HG02884 (cell line): ENCODE measurements around the gene FCSK.
A peak's percentile ranks its signal among the peaks of the same experiment; 100 is the strongest.
"Not testable (repeated sequence)": the region's sequence is repeated elsewhere in the genome, so short reads cannot be mapped to it uniquely, and the experiment has no call there.

Experiments used
- ATAC-seq: cut with Tn5 transposase; IDR thresholded peaks from one replicate; pipeline ENCODE4 v1.9.1; 2021; ENCODE audit warnings: mild to moderate bottlenecking, moderate library complexity; ENCODE audit not compliant: unreplicated experiment

Gene FCSK

DNA sequence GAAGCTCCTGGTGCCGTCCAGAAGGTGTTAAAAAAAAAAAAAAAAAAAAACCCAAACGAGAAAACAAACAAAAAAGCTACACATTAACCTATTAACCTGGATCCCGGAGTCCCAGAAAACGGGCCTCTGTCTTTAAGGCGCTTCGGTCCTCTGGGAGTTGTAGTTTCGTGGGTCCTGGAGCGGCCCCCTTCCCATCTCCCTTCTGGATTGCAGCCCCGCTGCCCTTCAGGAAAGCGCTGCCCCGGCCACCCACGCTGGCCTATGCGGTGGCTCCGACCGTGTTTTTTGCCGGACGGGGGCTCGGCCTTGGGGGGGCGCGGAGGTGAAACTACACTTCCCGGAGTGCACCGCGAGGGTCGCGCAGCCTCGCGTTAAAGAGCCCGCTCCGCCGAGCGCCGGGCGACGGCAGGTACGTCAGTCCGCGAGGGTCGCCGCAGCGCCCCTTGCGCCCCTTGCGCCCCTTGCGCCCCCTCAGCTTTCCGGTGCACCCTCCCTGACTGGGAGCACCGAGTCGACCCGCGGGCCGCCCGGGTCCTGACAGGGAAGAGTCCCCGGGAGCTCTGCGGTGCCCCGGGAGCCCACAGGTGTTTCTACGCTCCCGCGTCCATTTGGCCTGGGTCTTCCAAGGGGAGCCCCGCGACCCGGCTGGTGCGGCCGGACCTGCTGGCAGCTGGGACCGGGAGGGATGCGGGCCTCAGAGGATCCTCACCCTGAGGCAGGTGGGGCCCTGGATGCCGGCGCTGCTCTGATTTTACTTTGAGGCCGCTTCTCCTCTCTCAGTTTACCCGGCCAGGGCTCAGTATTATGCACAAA is at the start of gene FCSK:
FCSK (plus strand) TSS at position 374 of the 813 bp plus-strand sequence. CDS start 8,596 bp downstream, outside the sequence.
- peak; percentile 79 for ATAC-seq

- not testable (repeated sequence) for ATAC-seq
Measured at GRCh38 chr16:70406104-70406503, 48.3 kb upstream of the FCSK start.

DNA sequence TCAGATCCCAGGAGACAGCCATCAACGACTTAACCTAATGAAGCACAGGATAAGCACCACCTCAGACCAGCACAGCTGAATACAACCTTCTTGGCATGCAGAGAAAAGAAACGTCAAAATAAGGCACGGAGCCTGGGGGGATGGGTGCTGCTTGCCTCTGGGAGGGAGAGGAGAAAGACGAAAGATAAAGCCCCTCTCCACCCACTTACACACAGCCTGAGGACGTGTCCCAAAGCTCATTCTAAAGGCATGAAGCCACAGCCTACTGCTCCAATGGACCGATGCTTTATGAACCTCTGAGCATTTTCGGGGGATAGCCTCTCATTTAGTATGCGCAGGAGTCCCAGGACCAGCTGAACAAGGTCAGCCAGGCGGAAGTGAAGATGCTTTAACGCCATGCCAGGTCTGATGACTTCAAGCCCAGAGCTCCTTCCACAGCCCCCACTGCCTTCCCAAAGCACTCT is 46.6 kb upstream of the FCSK start:
- ATAC-seq = no peak

DNA sequence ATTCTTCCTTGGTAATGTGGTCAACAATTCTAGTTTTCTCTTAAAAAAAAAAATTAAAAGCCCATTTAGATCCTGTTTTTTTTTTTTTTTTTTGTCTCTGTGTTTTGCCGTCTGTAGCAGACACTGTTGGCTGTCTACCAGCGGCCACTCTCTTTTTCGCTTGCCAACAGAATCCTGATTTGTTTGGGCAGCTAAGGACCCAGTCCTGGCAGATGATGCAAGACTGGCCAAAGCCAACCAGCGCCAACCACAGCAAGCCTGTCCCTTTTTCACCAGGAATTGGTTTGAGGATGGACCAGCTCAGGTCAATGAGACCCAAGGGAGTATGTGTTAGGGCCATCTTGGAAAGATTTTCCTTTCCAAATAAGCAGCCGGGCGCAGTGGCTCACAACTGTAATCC is 43.7 kb upstream of the FCSK start:
- no peak for ATAC-seq

DNA sequence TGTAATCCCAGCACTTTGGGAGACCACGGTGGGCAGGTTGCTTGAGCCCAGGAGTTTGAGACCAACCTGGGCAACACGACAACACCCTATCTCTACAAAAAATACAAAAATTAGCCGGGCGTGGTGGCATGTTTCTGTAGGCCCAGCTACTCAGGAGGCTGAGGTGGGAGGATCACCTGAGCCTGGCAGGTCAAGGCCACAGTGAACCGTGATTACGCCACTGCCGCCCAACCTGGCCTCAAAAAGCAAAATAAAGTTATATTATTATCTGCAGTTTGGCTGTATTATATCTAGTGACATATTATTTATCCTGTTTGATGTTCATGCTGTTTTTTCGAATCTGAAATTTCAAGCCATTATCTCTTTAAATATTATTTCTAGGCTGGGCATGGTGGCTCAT is 42.0 kb upstream of the FCSK start:
- ATAC-seq = no peak

DNA sequence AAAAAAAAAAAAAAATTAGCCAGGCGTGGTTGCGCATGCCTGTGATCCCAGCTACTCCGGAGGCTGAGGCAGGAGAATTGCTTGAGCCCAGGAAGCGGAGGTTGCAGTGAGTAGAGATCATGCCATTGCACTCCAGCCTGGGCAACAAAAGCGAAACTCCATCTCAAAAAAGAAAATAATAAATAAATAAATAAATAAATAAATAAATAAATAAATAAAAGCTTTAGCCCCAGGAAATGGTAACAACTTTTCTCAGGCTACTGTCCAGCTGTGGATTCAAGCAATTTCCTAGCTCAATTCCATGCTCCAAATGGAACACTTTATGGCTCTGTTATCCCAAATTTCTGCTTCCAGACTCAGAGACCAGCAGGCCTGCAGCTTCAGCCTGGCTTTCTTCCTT is 40.8 kb upstream of the FCSK start:
- not testable (repeated sequence) for ATAC-seq

GRCh38 chr16:70416748-70417616 is 37.4 kb upstream of the FCSK start:
- ATAC-seq = peak; percentile 85

DNA sequence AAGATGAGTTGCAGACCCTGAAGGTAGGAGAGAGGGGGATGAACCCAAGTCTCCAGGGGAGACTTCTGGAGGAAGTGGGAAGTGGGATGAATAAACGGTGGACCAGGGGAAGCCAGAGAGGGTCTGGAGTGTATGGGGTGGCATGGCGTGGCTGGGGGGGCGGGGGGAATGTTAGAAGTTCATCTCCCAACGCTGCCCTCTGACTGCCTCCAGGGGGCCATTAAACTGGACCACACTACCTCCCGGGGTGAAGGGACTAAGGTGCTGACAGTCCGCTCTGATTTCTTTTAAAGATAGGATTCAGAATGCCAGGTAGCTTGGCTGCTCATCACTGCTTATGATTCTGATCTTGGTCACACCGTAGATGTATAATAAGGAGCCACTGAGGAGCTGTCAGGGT is 36.7 kb upstream of the FCSK start:
- no peak for ATAC-seq

DNA sequence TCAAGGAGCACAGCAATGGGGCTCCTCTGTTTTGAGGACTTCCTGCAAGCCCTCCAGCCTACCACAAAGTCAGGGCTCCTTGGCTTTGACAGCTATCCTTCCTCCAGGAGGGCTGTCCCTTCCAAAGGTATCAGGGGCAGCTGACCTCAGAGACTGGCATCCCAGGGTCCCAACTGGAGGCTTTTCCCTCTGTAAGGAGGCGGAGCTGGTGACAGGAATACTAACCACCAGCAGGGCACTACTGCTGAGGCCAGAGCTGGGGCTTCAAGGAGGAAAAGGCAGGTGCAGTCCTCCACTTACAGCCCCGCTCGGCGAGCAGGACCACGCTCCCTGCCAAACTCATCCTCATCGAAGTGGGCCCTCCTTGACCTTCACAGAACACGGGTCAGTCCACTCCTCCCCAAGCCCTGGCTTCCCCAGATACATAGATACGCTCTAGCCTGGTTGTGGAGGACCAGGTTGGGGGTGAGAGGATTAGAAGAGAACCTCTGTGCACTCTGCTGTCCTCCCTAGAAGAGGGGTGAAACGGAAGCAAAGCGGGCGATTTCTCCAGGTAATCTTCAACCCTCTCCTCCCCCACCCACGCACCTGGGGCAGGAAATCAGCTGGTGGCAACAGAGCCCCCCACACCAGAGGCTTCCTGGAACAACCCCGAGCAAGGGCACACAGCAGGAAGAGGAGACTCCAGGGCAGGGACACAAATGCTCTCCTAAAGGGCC is 36.0 kb upstream of the FCSK start:
- no peak for ATAC-seq

DNA sequence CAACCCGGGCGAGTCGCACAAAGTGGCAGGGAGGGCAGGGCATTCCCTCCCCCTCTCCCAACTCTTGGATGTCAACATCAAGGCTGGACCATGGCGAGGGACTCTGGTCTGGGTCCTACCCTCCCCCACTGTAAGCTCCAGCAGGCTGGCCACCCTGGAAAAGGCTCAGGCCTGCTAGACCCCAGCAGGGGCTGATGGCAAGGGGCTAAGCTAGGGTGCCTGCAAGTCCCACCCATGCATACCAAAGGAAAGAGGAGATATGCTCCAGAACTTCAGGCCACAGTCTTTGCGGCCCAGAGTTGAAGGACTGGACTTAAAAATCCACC is 35.4 kb upstream of the FCSK start:
- ATAC-seq = no peak

DNA sequence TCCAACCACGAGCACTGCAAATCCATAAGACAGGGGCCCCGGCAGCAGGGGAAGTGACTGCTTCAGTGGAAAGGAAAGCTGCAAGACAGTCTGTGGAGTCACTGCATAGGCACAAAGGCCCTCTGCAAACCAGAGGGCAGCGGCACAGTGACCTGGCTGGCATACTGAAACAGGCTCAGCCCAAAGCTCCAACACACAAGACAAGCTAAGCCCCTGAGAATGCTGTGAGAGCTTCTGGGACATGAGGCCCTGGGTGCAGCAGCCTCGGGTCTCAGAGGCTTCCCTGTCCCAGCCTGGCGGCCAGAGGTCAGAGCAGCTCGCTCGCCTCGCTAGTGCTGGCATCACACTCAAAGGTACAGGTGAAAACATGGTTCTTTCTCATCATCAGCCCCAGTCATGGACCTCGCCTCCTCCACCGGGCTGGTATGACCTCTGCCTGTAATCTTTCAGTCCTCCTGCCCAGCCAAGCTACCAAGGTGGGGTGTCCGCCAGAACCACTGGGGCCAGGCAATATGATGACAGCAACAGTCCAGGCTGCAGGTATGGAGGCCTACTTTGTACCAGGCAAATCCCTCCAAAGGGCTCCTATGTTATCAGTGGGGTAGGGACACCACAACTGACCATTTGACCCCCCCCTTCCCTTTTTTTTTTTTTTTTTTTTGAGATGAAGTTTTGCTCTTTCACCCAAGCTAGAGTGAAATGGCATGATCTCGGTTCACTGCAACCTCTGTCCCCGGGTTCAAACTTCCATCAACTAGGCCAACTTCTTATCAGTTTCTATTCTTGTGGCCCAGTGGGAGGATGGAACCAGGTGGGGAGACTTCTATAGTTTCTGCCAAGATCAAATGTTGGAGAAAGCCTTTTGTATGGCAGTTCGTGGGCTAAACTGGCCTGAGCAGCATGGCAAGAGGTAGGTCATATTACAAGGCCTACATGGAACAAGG is 34.7 kb upstream of the FCSK start:
- no peak for ATAC-seq

DNA sequence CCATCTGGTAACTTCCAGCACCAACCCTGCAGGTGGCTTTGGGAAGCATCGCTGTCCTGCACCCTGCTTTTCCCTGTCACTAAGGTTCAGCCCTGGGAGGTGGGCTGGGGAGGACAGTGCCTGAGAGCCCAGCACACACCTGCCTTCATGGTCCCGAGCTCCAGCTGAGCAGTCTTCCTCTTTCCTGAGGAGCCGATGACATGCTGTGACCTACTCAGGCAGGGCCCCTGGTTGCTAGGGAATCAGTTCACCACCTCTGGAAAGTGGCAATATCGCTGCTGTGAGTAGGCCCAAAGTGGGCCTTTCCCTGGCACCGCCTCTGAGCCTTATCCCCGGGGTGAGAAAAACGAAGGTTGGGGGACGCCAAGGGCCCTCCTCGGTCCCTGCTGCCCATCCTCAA is 33.4 kb upstream of the FCSK start:
- ATAC-seq = no peak

- ATAC-seq = no peak
Measured at GRCh38 chr16:70421473-70422311, 32.7 kb upstream of the FCSK start.

DNA sequence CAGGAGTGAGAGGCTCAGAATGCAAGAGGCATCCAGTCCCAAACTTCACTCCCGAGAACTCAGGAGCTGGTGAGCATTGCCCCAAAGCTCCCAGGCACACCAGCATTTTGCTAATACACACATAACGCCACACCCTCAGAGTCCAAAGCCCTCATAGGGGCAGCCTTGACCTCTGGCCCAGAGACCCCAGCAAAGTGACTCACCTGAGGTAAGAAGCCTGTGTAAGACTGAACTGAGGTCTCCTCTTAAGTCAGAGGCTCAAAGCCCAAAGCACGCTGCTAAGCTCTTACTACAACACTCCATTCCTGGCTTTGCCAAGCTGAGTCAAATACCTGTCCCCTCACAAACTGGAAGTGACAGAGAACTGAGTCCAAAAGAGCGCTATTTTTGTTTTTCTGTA is 31.9 kb upstream of the FCSK start:
- no peak for ATAC-seq

GRCh38 chr16:70427786-70428177 is 26.6 kb upstream of the FCSK start:
- ATAC-seq = no peak

GRCh38 chr16:70428178-70428998 is 26.0 kb upstream of the FCSK start:
- ATAC-seq = no peak

DNA sequence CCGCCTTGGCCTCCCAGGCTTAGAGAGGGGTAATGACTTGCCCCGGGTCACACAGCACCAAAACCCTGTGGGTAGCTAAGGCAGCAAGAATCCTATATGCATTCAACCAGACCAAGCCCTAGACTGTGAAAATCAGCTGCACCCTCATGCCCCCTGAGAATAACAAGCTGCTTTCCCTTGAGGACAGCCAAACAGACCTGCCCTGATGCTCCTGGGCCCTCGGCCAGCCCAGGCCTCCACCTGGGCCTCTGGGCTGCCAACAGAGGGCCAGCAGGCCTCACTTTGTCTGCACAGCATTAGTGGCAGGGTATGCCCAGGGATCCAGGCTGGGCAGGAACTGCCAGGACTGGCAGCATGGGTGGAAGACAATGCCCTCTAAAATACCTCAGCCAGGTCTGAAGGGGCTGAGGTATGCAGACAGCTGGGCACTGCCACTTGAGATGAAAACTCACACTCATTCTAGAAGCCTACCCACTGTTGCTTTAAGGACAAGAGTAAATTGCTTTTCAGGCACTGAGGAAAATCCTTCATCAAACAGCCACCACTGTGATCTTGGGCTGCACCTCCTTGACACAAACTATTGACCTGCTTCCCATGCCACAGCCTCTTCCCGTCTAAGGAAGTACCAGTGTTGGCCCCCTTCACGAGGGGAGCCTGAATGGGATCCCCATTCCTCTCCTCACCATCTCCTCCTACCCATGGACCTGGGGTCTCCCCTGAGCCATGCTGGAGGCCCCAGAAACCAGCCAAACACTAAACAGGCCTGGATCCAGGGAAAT is 24.3 kb upstream of the FCSK start:
- no peak for ATAC-seq
